HG02970 (cell line): Measurements from ENCODE around the gene MPRIP.
"Not testable (repeated sequence)": the region's sequence is repeated elsewhere in the genome, so short reads cannot be mapped to it uniquely, and the experiment has no call there.

ENCODE experiments used
- ATAC-seq: cut with Tn5 transposase; IDR thresholded peaks from one replicate; pipeline ENCODE4 v1.9.1; 2021; ENCODE audit warnings: mild to moderate bottlenecking, moderate library complexity, moderate number of reproducible peaks; ENCODE audit not compliant: unreplicated experiment, low FRiP score

MPRIP gene

DNA sequence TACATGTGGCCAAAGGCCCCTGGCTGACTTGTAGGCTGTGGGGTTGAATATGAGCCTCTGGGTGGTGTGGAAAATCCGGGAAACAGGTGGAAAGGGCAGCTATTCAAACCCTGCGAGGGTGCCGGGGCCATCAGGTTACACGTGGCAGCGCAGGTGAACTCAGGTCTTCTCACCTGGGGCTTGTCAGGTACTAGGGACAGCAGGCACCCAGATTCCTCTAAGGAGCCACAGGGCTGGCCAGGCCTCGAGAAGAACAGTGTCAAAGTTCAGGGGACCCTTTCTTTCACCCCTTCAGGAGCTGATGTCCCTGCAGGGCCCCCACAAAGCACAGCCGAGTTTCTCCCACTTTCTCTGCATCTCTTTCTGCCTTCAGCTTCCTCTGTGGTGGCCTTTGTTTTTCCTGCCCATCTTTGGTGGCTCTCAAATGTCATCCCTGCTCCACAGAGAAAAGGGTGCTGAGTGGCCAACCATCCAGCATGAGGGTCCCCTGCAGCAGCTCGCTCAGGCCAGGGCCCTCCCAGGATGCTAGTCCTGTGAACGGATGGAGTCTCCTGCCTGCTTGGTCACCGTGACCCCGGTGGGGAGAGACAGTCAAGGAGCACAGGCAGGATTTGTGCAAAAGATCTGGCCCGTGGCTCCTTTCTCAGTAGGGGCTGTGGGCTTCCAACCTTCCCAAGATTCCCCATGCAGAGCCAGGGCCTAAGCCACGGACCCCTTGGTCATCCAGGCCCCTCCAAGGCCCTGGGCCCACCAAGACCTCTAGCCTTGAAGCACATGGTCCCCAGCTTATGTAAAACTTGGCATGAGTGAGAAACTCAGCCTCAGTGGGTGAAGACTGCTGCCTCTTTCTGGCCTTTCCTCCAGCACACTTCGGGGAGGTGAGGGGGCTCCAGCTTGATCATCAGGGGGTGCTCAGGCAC is 28.2 kb upstream of the MPRIP start:
- not testable (repeated sequence) for ATAC-seq

DNA sequence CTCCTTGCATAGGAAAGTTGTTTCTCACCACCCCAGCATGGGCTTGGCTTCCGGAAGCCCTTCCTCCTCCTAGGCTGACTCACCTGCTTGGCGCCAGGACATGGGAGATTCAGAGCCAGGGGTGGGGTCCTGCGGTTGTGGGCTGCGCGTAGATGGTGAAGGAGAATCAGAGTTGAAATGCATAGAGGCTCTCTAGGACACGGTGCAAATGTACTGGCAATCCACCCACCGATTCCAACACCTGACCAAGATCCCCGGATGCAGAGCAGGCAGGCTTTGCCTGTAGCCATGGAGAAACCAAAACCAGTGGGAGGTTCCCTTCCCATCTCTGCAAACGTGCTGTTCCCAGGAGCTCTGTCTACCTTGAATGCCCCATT is 27.5 kb upstream of the MPRIP start:
- ATAC-seq, result not testable (repeated sequence)

DNA sequence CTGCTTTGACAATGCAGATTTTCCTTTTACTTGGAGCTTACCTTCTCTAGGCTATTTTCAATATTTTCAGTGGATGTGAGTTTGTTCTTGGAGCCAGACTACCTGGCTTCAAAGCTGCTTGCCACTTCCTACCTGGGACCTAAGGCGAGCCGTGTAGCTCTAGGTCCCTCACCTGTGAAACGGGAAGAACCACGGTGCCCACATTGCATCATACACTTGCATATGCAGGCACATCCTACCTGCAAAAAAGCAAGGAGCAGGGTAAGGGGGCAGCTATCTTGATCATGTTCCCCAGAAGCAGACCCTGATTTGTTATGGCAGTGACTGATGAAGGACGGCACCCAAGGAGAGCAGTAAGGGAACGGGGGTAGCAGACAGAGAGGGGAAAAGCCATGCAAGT is 27.0 kb upstream of the MPRIP start:
- no peak for ATAC-seq

DNA sequence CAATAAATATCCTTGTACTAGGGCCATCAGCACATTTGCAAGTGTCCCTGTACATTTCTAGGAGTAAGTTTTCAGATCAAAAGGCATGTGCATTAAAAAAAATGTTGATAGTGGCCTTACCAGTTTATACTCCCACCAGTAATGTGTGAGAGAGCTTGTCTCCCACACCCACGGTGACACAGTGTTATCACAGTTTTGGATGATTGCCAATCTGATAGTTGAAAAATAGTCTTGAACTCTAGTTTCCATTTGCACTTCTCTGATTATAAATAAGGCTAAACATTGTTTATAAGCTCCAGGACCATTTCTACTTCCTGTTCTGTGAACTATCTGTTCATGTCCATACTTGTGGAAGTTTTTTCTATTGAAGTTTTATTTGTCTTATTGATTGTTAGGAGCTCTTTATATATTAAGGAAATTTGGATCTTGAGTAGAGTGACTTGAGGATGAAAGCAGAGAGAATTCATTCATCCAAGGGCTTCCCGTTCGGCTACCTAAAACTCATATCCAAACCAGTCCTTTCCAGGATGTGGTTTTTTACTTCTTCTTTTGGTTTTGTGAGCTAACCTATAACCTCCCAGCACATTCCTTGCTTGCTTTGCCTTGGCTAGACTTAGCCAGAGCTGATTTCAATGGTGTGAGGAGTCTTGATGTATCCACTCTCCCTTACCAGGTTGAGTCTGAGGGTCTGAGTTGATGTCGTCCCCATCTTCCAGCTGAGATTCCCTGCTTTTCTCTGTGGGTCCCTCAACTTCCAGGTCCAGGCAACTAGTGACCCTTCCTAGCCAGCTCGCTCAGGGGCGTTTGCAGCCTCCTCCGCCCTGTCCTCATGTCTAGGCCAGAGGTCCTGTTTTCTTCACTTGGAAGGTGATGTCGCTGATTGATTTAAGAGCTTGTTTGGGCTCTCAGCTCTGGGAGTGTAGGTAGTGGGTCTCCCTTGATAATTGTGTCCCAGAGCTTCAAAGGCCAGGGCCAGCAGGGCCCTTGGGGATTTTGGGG is 25.8 kb upstream of the MPRIP start:
- ATAC-seq, result not testable (repeated sequence)

DNA sequence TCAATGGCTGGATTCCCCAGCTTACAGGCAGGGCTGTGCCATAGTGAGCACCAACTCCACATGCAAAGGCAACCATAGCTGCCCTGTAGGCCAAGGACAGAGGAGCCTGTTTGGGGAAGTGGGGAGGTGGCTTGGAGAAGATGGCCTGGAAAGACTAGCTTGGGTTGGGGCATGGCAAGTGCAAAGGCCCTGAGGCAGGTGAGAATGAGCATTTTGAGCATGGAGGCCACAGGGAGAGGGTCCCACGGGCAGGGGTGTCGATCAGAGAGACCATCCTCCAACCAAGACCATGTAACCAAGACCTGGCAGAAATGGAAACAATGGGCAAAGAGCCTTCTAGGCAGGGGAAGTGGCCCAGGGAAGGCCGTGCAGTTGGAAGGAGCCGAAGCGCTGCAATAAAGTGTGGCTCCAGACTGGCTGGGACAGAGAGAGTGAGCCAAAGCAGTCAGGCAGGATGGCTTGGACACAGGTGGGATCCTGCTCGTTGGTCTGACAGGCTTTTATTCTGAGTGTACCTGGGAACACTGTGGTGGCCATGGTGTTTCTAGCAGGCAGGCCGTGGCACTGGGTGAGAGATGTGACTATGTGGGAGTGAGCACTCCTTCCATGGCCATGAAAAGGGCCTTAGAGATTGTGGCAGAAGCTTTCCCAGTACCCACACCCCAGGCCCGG is 24.8 kb upstream of the MPRIP start:
- no peak for ATAC-seq

DNA sequence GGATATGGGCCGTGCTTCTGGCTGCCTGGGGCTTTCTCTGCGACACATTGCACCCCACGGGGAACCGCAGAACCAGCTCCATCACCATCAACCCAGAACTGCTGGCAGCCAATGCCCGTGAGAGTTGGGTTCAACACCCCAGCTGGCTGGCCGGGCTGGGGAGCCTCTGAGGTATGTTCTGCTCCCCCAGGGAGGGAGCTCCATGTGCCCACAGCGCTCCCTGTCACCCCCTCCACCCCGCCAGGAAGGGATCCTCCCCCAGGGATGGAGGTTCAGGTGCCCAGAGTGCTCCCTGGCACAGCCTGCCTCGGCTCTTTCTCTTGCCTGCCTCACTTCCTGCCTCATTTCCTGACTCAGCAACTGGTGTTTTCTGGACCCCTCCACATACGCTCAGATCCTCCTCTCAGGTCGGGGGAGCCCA is 24.2 kb upstream of the MPRIP start:
- ATAC-seq, result no peak

DNA sequence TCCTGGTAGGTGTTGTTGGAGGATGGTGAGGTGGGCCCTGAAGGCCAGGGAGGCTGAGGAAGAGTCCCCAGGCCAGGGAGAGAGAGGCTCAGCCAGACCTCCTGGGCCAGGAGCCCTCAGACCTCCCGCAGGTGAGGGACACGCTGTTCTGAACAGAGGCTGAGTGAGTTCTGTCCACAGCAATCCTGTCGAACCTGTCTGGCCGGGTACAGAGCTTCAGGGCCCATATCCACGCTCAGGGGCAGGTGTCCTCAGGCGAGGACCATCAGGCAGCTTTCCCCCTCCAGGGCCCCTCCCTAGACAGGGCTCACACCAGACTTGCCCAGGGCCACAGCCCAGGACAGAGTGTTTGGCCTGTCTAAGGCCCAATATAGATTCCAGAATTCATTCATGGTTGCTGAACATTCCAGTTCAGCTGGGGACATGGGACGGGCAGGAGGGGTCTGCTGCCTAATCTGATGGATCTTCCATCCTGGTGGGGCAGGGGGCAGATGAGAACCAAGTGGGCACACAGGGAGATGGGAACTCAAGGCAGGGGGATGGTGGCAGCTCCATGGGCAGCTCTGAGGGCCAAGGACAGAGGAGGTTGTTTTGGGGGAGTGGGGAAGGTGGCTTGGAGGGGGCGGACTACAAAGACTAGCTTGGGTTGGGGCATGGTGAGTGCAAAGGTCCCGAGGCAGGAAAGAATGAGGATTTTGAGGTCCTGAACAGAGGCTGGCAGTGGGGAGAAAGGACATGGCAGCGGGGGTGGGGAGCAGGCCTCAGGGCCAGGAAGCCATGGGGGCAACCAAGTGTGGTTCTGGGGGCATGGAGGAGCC is 23.4 kb upstream of the MPRIP start:
- ATAC-seq, result no peak

DNA sequence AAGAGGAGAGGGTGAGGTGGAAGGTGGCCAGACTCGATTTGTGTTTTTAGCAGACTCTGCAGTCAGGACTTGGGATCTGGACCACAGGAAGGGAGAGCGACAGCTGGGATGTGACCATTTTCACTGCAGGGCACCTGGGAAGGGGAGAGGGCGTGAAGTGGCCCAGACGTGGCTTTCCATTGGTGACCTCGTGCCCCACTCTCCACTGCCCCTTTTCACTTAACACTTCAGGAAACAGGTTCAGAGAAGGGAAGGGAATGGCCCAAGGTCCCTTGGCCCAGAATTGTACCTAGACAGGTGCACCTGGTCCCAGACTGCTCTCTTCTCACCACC is 22.9 kb upstream of the MPRIP start:
- ATAC-seq, result no peak

DNA sequence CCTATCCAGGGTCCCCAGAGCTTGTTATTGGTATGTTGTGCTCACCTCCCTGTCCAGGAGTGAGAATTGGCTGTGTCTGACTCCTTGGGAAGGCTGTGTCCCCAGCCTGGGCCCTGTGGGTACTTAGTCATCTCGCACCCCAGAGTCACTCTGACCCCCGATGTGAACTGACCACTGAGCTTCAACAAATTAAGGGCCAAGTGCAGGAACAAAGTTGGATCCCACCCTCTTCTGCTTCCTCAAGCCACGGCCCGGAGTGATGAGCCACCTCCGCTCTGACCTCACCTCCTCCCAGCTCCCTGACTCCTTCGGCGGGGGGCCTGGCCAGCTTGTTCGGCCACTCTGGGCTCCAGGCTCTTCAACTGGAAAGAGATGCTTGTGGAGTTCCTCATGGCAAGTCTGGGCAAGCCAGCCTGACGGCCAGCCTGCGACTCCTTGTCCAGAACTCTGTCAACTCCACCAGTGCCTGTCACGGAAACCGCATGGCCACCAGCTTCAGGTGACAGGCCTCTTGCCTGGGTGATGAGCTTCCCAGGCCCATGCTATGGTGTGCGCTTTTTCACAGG is 22.3 kb upstream of the MPRIP start:
- no peak for ATAC-seq

DNA sequence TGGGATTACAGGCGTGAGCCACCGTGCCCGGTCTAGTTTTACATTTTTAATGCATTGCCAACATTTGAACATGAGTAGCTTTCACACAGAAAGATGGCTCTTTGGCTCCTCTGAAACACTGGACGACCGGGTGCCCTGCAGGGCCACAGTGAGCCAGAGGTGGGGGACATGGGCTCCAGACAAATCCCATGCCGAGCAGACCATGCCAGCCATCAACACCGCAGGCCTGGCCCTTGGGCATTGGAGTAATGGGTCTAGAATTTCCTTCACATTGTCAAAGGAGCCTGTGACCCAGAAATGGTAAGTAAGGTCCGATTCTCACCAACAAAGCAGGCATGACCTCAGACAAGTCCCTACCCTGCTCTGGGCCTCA is 21.4 kb upstream of the MPRIP start:
- ATAC-seq, result no peak

DNA sequence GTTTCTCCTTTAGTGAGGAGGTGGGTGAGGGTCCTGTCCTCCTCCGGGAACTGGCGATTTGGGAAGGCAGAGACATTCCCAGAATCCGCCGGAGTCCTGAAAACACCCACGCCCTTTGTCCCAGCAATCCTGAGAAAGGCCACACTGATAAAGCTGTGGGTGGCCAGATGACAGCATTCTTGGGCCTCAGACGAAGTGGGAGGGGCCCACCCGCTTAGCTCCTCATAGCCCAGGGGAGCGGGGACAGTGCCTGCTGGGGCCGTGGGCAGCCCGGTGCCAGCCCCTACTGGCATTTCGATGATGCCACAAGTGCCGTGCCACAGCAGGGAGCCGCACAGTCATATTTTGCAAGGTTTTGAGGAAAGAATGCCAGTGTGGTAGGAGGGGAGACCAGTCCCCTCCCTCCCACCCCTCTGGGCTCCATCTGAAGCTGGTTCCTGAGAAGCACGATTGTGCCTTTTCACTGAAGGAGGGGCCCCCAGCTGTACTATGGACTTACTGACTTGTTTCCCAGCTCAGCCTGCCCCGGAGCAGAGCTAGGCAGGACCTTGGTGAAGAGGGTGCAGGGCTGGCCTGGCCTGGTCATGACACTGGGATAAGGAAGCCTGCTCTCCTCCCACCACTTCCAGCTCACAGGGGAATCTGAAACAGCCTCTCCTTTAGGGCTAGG is 20.9 kb upstream of the MPRIP start:
- ATAC-seq, result no peak

DNA sequence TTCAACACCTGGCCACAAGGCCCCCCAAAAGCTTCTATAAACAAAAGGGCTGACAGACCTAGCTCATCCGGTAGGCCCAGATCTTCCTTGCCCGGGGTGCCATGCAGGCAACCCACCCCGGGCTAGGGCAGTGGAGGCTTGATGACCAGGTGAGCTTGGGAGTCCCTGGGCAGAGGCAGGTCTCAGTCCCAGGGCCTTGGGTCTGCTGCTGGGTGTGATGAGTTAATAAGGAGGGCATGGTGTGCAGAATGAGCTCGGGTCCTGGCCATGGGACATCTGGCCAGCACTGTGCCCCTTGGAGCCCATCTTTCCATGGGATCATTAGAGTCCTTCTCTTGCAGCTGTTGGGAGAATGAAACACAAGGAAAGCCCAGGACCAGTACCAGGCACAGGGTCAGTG is 20.2 kb upstream of the MPRIP start:
- ATAC-seq, result no peak

DNA sequence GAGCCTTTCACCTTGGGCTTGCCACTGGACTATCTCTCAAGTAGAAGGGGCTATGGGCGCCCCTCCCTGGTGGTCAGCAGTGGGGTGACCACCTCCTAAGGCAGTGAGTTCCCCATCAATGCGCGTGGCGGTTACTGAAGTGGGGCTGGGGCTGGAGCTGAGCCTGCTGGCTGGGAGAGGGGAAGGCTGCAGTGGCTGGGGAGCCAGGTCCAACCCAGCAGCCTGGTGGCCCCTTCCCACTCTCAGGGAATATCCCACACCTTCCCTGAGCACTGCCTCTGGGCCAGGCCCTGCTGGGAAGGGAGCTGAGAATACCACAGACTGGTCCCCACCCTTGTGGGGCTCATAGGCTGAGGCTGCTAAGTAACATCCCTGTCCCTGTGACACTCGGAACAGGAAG is 19.8 kb upstream of the MPRIP start:
- no peak for ATAC-seq

DNA sequence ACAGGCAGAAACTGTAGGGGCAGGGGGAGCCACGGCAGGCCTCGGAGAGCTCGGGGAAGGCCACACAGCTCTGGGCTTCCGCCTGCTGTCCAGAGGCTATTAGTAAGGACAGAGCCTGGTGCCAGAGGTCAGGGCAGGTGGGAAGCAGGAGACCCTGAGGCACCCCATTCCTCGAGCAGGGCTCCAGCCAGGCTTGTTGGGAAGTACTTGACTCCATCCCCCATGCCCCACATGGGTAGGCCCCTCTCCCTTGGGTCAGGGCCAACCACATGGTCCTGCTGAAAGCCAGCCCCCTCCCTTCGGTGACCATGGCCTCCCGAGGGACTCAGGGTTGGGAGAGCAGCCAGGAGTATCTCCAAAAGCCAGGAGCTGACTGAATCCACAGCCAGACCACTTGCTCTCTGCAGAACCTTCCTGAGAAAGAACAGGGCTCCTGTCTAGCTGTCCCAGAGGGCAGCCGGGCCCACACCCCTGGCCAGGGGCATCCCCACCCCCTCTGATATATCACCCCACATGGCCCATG is 17.4 kb upstream of the MPRIP start:
- no peak for ATAC-seq

DNA sequence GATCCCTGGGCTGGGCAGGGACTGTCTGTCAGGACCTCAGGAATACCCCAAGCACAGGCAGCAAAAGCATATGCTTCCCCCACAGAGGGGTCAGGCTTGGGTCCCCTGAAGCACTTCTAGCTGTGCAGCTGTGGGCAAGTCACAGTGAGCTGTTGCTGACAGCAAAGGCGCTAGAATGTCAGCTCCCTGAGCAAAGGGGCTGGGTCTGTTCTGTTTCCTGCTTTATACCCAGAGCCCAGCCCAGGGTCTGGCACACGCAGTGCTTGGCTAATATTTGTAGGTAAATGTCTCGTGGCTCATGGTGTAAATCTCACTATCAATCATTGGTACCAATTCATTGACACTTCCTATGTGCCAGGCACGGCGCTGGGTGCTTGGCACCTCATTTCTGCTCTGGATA is 16.6 kb upstream of the MPRIP start:
- no peak for ATAC-seq

DNA sequence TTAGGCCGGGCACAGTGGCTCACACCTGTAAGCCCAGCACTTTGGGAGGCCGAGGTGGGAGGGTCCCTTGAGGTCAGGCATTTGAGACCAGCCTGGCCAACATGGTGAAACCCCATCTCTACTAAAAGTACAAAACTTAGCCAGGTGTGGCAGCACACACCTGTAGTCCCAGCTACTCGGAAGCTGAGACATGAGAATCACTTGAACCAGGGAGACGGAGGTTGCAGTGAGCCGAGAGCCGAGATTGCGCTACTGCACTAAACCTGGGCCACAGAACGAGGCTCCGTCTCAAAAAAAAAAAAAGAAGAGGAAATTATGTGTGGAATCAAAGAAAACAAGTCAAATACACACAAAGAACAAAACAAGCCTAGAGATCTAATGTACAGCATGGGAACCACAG is 16.1 kb upstream of the MPRIP start:
- ATAC-seq, result no peak

DNA sequence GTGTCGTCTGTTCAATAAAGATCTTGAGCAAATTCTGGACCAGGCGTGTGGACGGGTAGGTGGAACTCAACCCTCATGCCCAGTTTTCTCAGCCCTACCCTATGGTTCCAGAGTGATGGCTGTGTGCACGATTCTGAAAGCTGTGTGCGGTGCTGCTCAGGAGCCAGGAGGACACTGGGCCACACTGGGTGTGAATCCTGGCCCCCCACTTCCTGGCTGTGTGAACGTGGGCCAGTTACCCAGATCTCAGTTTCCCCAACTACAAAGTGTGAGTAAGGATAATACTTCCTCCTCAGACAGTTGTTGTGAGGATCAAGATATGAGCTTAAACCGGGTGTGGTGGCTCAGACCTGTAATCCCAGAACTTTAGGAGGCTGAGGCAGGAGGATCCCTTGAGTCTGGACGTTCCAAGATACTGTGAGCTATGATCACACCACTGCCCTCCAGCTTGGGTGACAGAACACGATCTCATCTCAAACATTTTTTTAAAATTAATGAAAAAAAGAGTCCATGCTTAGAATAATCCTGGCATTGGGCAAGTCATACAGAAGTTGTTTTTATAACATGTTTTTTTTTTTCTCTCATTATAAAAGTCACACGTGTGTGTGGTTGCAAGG is 14.7 kb upstream of the MPRIP start:
- ATAC-seq, result no peak

DNA sequence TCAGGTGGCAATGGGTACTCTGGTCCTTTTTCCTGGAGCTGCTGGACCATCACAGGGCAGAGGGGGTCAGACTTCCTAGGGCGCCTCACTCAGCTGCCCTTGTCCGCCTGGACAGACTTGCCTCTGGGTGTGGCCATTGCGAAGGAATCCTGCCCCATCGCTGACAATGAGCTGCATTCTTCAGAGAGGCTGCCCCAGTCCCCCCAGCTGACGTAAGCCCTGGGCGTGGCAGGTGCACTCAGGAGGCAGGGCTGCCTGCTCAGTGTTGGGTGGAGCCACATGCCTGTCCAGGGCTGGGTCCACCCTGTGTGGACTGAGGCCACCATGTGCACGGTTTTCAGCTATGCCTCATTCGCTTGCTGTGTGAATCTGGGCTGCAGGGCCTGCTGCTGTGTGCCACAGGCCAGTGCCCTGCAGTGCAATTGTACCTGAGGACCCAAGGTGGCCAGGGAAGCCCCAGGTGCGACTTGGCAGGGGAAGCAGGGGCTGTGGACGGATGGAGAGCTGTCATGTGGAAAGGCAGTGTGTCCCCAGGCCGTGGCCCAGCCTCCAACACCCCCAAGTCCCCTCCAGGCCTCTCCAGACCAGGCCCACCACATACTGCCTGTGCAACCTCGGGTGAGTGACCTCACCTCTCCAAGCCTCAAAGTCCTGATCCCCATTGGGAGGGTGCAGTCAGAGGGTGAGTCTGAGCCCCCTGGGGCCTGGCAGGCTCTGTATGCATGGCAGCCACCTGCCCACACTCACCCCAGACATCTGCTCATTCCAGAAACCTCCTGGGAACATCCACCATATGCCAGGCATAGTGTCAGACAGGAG is 14.0 kb upstream of the MPRIP start:
- no peak for ATAC-seq
